Cardiac fibroblast (primary cell): ENCODE results near the gene PRUNE1.

Source experiments
- DNase-seq, 2 donors: peaks; one replicate each; pipeline versions ENCODE4 v3.0.0 to v3.0.0-alpha.2; 2010; ENCODE audit warnings: low read depth in 2 of 2
- H3K4me3 ChIP-seq, 2 donors: replicated peaks in 1 of 2; 1 replicate in 1 of 2; 2 replicates in 1 of 2; pipeline ENCODE4 v1.5.1; 2011; ENCODE audit warnings: low read depth in 2 of 2, low read length in 2 of 2, mild to moderate bottlenecking in 2 of 2, moderate library complexity in 1 of 2
- TF ChIP-seq, protein P1 (sequence below): IDR thresholded peaks from one replicate; pipeline ENCODE4 v1.5.1; 2011; ENCODE audit warnings: low read depth, mild to moderate bottlenecking, low read length, inconsistent platforms

PRUNE1 gene

DNA sequence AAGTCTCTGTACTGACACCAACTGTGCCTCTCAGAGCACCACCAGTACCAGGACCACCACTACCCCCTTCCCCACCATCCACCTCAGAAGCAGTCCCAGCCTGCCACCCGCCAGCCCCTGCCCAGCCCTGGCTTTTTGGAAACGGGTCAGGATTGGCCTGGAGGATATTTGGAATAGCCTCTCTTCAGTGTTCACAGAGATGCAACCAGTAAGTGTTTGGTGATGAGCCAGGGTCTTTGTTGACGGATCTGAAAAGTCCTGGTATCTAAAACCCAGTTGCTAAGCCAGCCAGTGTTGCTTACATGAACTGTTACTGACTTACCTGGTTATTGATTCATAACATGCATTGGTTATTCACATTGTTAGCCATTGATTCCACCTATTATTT, 40.4 kb downstream of the PRUNE1 start:
- H3K4me3 ChIP-seq: peak overlapping the region; percentile 65 to 73
- TF ChIP-seq, protein P1, sequence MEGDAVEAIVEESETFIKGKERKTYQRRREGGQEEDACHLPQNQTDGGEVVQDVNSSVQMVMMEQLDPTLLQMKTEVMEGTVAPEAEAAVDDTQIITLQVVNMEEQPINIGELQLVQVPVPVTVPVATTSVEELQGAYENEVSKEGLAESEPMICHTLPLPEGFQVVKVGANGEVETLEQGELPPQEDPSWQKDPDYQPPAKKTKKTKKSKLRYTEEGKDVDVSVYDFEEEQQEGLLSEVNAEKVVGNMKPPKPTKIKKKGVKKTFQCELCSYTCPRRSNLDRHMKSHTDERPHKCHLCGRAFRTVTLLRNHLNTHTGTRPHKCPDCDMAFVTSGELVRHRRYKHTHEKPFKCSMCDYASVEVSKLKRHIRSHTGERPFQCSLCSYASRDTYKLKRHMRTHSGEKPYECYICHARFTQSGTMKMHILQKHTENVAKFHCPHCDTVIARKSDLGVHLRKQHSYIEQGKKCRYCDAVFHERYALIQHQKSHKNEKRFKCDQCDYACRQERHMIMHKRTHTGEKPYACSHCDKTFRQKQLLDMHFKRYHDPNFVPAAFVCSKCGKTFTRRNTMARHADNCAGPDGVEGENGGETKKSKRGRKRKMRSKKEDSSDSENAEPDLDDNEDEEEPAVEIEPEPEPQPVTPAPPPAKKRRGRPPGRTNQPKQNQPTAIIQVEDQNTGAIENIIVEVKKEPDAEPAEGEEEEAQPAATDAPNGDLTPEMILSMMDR: no peak
- DNase-seq: no peak

DNA sequence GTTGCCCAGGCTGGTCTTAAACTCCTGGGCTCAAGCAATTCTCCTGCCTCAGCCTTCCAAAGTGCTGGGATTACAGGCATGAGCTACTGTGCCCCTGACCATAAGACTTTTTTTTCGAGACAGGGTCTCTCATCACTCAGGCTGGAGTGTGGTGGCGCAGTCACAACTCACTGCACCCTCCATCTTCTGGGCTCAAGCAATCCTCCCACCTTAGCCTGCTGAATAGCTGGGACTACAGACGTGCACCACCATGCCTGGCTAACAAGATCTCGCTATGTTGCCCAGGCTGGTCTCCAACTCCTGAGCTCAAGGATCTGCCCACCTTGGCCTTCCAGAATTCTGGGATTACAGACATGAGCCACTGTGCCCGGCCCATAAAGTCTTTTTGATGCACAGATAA, 41.2 kb downstream of the PRUNE1 start:
- DNase-seq: no peak
- no peak overlapping the region for H3K4me3 ChIP-seq

DNA sequence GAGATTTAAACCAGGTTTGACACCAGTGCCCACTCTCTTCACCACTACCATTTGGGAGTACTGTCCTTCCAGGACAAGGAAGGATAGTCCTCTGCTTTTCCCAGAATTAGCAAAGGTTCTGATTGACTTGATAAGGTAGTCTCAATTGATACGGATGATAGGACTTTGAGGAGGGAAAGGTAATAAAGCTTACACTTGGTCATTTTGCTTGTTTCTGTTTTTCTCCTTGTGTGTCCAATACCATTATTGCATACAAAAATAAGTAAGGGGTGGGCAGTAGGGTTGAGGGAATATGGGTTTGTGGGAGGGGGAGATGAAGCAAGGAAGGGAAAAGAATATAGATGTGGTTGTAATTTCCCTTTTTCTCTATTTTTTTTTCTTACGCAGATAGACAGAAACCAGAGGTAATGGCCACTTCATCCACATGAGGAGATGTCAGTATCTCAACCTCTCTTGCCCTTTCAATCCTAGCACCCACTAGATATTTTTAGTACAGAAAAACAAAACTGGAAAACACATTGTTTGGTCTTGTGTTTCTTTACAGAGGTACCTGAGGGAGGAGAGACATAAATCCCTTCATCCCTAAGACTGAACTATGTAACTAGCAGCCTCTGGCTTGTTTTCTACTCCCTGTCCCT, 41.9 kb downstream of the PRUNE1 start:
- no peak overlapping the region for H3K4me3 ChIP-seq
- no peak for DNase-seq
- TF ChIP-seq, protein P1: no peak

More for the DNA sequence above, 41.2 kb downstream of the PRUNE1 start:
- TF ChIP-seq, protein P1: no peak

DNA sequence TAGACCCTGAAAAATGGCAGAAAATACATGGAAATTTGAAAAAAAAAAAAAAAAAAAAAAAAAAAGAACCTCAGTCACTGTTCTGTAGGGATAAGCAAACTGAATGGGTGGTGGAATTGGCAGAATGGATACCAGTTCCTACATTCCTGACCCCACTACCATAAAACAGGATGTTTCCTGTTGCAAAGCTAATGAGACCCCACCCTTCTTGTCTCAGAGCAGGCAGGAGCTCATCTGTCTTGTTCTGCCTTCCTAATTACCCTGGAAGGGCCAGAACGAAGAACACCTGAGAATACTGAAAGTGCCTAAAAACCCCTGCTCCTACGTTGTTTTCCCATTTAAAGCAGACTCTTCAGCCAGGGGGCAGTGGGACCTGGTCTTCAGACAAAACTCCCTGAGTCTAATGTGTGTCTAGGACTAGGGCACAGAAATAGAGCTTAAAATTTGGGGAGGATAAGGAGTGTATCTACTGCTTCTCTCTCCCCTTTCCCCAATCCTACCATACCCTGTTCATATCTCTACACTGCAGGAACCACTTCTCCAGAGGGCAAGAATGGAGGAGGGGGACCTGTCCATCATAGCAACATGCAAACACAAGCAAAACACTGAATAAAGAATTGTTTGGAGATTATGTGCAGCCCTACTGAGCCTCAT, 43.2 kb downstream of the PRUNE1 start:
- TF ChIP-seq, protein P1: no peak
- no peak overlapping the region for H3K4me3 ChIP-seq
- DNase-seq: no peak

DNA sequence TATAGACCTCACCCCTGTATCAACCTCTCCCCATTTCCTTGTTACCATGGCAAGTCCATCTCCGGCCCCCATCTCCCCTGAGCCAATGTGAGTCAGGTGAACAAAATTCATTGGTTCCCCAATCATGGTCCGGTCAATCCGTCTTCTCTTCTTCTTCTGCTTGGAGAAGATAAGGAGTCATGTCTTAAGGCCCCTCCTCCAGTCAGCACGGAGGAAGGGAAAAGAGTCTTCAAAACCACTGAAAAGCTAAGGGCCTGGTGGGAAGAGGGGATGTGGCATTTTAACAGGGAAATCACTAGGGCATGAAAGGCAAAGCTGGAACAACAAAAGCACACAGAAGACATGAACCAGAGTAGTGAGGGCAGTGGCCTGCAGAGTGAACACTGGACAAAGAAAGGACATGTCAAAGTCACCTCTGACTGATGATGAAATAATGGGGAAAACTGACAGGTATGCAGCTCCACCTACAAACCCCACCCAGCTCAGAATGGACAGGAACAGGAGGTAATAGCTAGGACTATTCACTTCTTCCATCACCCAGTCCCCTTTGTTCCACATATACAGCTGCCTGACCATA, 46.8 kb downstream of the PRUNE1 start:
- DNase-seq: no peak
- TF ChIP-seq, protein P1: no peak
- H3K4me3 ChIP-seq: no peak overlapping the region

DNA sequence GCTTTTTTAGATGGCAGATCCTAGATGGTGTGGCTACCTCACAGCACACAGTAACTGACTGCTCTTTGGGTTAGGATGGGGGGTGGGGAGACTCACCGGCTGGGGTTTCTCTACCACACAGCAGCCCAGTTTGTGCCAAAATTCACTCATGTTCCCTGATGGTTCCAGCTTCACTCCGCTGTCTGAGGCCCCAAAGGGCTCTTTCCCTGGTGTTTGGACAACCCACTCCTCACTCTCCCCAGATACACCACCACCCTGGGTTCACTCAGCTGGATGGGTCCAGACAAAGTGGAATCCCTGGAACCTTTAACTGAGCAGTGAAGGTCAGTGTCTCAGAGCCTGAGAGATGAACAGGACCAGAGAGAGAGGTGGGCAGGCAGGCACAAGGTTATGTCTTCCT, 47.3 kb downstream of the PRUNE1 start:
- TF ChIP-seq, protein P1: no peak
- no peak overlapping the region for H3K4me3 ChIP-seq
- no peak for DNase-seq
